SK-N-SH (cell line): Measurements from ENCODE around the gene SLF2. TPM values are rescaled to one million over a fixed set of nuclear protein-coding genes. Genes with fewer than 3 reads are reported as not detected.
A peak's percentile ranks its signal among the peaks of the same experiment; 100 is the strongest.

ENCODE experiments used
- CTCF ChIA-PET: fragments of 300-600, 350-600 bp; formaldehyde crosslinking; extraction: SDS; loops from one replicate; lab custom pipeline; 2021; lab: Yijun Ruan, JAX
- POLR2A ChIA-PET: fragments of 350-600 bp; sonication (Branson Sonifier 250); formaldehyde crosslinking; extraction: SDS; loops from one replicate; lab custom pipeline; 2020; ENCODE audit warnings: antibody characterized with exemption, inconsistent platforms; lab: Yijun Ruan, JAX
- DNase-seq: peaks from one replicate; pipeline ENCODE4 v3.0.0; 2012
- H2AFZ ChIP-seq: fragments of 200-600 bp; sonication (generic); 2 replicates; pipeline ENCODE4 v1.8.1; 2016; ENCODE audit warnings: antibody characterized with exemption, mild to moderate bottlenecking, low read depth
- H3F3A ChIP-seq: fragments of 200-600 bp; sonication (generic); replicated peaks from 2 replicates; pipeline ENCODE3; 2016; ENCODE audit warnings: antibody characterized with exemption, mild to moderate bottlenecking; ENCODE audit not compliant: insufficient read depth
- H3K27ac ChIP-seq, 2 experiments: fragments of 200-500 bp in 1 of 2; fragments of 200-600 bp in 1 of 2; sonication (Bioruptor generic) in 1 of 2; sonication (generic), shearing (Covaris generic) in 1 of 2; 2 replicates each; pipeline versions ENCODE4 v1.5.1 to v1.6.1; 2014 to 2016; ENCODE audit warnings: low read depth in 2 of 2, inconsistent platforms in 1 of 2, low read length in 1 of 2, mild to moderate bottlenecking in 1 of 2, mixed read lengths in 1 of 2
- H3K27me3 ChIP-seq: fragments of 200-600 bp; sonication (generic), shearing (Covaris generic); 2 replicates; pipeline ENCODE4 v1.6.1; 2016; ENCODE audit warnings: mixed run types; ENCODE audit not compliant: insufficient read depth
- H3K36me3 ChIP-seq, 2 experiments: fragments of 200-500 bp in 1 of 2; fragments of 200-600 bp in 1 of 2; sonication (Bioruptor generic) in 1 of 2; sonication (generic) in 1 of 2; replicated peaks in 1 of 2; 2 replicates each; pipeline versions ENCODE3 to v1.5.1; 2014 to 2016; ENCODE audit warnings: low read length in 1 of 2, mild to moderate bottlenecking in 1 of 2; ENCODE audit not compliant: insufficient read depth in 2 of 2, control insufficient read depth in 1 of 2
- H3K4me1 ChIP-seq, 2 experiments: fragments of 200-500 bp in 1 of 2; fragments of 200-600 bp in 1 of 2; sonication (Bioruptor generic) in 1 of 2; sonication (generic), shearing (Covaris generic) in 1 of 2; 2 replicates each; pipeline versions ENCODE4 v1.5.1 to v1.6.1; 2014 to 2016; ENCODE audit warnings: low read depth in 1 of 2, low read length in 1 of 2, mixed run types in 1 of 2; ENCODE audit not compliant: insufficient read depth in 2 of 2, control insufficient read depth in 1 of 2
- H3K4me2 ChIP-seq: fragments of 200-600 bp; sonication (generic), shearing (Covaris generic); 2 replicates; pipeline ENCODE4 v1.6.1; 2017; ENCODE audit warnings: mixed run types
- H3K4me3 ChIP-seq, 2 experiments: fragments of 200-500 bp in 1 of 2; fragments of 200-600 bp in 1 of 2; sonication (Bioruptor generic) in 1 of 2; sonication (generic), shearing (Covaris generic) in 1 of 2; 2 replicates each; pipeline versions ENCODE4 v1.5.1 to v1.8.1; 2014 to 2016; ENCODE audit warnings: low read depth in 2 of 2, inconsistent platforms in 1 of 2, low read length in 1 of 2, mild to moderate bottlenecking in 1 of 2, mixed read lengths in 1 of 2, moderate library complexity in 1 of 2
- H3K79me2 ChIP-seq: fragments of 200-600 bp; sonication (generic); 2 replicates; pipeline ENCODE4 v1.8.1; 2017; ENCODE audit warnings: mild to moderate bottlenecking; ENCODE audit not compliant: insufficient read depth
- H3K9ac ChIP-seq: fragments of 200-600 bp; sonication (generic); 2 replicates; pipeline ENCODE4 v1.6.1; 2017; ENCODE audit warnings: mixed run types
- H3K9me2 ChIP-seq: fragments of 200-600 bp; sonication (generic); 2 replicates; pipeline ENCODE4 v1.6.1; 2017; ENCODE audit warnings: mixed run types
- H3K9me3 ChIP-seq: fragments of 200-600 bp; sonication (generic); 2 replicates; pipeline ENCODE4 v1.6.1; 2017; ENCODE audit warnings: mixed run types, mild to moderate bottlenecking, moderate library complexity
- H4K20me1 ChIP-seq: fragments of 200-600 bp; sonication (generic); 2 replicates; pipeline ENCODE4 v1.6.1; 2017; ENCODE audit warnings: mild to moderate bottlenecking, mixed run types; ENCODE audit not compliant: insufficient read depth
- CHD2 ChIP-seq: fragments of 150-350 bp; IDR thresholded peaks from 2 replicates; pipeline ENCODE4 v1.6.1; 2018; ENCODE audit warnings: low read length; ENCODE audit not compliant: partially characterized antibody
- ELF1 ChIP-seq: IDR thresholded peaks from 2 replicates; pipeline ENCODE4 v1.4.0; 2012
- FOXJ3 ChIP-seq: sonication (generic); formaldehyde crosslinking; IDR thresholded peaks from 2 replicates; pipeline ENCODE4 v1.5.1; 2020; ENCODE audit warnings: mild to moderate bottlenecking, missing genetic modification reagents
- GABPA ChIP-seq: IDR thresholded peaks from 2 replicates; pipeline ENCODE4 v1.4.0; 2012; ENCODE audit warnings: low read depth, mild to moderate bottlenecking
- NFIC ChIP-seq: IDR thresholded peaks from 2 replicates; pipeline ENCODE4 v1.4.0; 2012; ENCODE audit warnings: borderline replicate concordance
- RAD21 ChIP-seq: IDR thresholded peaks from 2 replicates; pipeline ENCODE4 v1.6.1; 2012; ENCODE audit warnings: mild to moderate bottlenecking, low read length
- RCOR1 ChIP-seq: fragments of 150-350 bp; IDR thresholded peaks from 2 replicates; pipeline ENCODE4 v1.6.1; 2017; ENCODE audit warnings: antibody characterized with exemption, low read length
- RFX5 ChIP-seq: IDR thresholded peaks from 2 replicates; pipeline ENCODE4 v1.6.1; 2012; ENCODE audit warnings: mild to moderate bottlenecking, improper control_type of control experiment, low read length
- SIN3A ChIP-seq: IDR thresholded peaks from 2 replicates; pipeline ENCODE4 v1.6.1; 2012; ENCODE audit warnings: low read depth, mild to moderate bottlenecking, low read length, moderate library complexity, borderline replicate concordance
- SMC3 ChIP-seq: IDR thresholded peaks from 2 replicates; pipeline ENCODE4 v1.6.1; 2012; ENCODE audit warnings: low read depth, low read length, improper control_type of control experiment
- TCF12 ChIP-seq: IDR thresholded peaks from 2 replicates; pipeline ENCODE4 v1.4.0; 2012
- TEAD4 ChIP-seq: IDR thresholded peaks from 2 replicates; pipeline ENCODE4 v1.4.0; 2012; ENCODE audit warnings: mild to moderate bottlenecking, borderline replicate concordance; ENCODE audit not compliant: insufficient read depth
- WGBS: methylation state at CpG from one replicate; pipeline ENCODE4 v1.1.6; 2017; ENCODE audit warnings: low lambda C conversion rate; 5-methylcytosine and 5-hydroxymethylcytosine counted together
- polyA plus RNA-seq, 3 experiments: library from polyadenylated mRNA; depleted of rRNA; stranded (reverse); fragments of >200 nt; gene quantifications; 2 replicates each; pipeline ENCODE4 v1.2.3, GENCODE V29; 2012
- small RNA-seq, 7 experiments: library from RNA; depleted of rRNA; stranded (forward); fragments of <200 nt; gene quantifications; one replicate each; pipeline ENCODE3, GENCODE V24; 2012
- TF ChIP-seq, protein P1 (sequence below): fragments of 200-600 bp; sonication (generic); IDR thresholded peaks from 2 replicates; pipeline ENCODE4 v1.6.1; 2017; ENCODE audit warnings: antibody characterized with exemption, mild to moderate bottlenecking, moderate library complexity
- TF ChIP-seq, protein P2 (sequence below): fragments of 150-350 bp; IDR thresholded peaks from 2 replicates; pipeline ENCODE4 v1.6.1; 2017; ENCODE audit warnings: antibody characterized with exemption, low read length, low read depth, borderline replicate concordance
- TF ChIP-seq, protein P3 (sequence below): IDR thresholded peaks from 2 replicates; pipeline ENCODE4 v1.4.0; 2012; ENCODE audit warnings: low read depth

The SLF2 gene
- polyA plus RNA-seq, 1 of the 3 experiments (the other 2 are of a cell fraction): 6.3 TPM

DNA sequence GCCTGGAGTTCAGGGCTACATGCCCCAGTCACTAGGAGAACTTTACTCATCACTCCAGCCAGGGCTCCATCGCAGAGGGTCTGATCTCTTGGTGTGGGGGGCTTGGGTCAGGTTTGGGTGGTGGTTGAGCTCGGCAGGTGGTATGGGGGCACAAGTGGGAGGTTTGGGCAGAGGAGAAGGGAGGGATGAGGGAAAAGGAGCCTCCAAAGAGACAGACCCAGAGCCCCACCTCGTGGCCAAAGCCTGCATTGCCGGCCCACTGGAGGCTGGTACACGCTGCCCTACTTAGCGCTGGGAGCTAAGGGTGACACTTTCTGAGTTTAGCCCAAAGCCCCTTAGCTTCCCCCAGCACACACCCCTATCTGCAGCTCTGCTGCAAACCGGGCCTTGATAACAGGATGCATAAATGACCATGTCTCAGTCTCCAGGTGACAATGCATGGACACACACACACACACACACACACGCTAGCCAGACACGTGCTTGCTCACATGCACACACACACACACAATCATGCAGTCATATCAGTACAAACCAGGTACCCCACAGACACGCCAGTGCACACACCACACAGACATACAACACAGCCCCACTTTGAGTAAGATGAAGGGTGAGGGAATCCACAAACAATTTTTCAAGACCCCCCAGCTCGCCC lies 101.6 kb downstream of the SLF2 start:
- TF ChIP-seq TCF12 (no peak), CHD2 (peak; percentile 13), RAD21 (peak; percentile 89), SIN3A (no peak), FOXJ3 (CRISPR knock-in tag) (no peak), NFIC (no peak), RFX5 (no peak), ELF1 (no peak), SMC3 (peak; percentile 78), TEAD4 (no peak), RCOR1 (no peak), GABPA (no peak)
- TF ChIP-seq, protein P1, sequence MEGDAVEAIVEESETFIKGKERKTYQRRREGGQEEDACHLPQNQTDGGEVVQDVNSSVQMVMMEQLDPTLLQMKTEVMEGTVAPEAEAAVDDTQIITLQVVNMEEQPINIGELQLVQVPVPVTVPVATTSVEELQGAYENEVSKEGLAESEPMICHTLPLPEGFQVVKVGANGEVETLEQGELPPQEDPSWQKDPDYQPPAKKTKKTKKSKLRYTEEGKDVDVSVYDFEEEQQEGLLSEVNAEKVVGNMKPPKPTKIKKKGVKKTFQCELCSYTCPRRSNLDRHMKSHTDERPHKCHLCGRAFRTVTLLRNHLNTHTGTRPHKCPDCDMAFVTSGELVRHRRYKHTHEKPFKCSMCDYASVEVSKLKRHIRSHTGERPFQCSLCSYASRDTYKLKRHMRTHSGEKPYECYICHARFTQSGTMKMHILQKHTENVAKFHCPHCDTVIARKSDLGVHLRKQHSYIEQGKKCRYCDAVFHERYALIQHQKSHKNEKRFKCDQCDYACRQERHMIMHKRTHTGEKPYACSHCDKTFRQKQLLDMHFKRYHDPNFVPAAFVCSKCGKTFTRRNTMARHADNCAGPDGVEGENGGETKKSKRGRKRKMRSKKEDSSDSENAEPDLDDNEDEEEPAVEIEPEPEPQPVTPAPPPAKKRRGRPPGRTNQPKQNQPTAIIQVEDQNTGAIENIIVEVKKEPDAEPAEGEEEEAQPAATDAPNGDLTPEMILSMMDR: peak; percentile 95
- TF ChIP-seq, protein P2, sequence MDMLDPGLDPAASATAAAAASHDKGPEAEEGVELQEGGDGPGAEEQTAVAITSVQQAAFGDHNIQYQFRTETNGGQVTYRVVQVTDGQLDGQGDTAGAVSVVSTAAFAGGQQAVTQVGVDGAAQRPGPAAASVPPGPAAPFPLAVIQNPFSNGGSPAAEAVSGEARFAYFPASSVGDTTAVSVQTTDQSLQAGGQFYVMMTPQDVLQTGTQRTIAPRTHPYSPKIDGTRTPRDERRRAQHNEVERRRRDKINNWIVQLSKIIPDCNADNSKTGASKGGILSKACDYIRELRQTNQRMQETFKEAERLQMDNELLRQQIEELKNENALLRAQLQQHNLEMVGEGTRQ: no peak
- TF ChIP-seq, protein P3, sequence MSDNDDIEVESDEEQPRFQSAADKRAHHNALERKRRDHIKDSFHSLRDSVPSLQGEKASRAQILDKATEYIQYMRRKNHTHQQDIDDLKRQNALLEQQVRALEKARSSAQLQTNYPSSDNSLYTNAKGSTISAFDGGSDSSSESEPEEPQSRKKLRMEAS: no peak
- TF ChIP-seq, all 33 proteins: peak for 4
- Histone ChIP-seq H3K79me2 (no peaks in the 10 kb centered on the region), H2AFZ (no peak overlapping the region), H3K27ac (peak overlapping the region in 1 of 2 experiments; percentile 13; a peak in 1 of 4 replicates), H3K4me2 (peak overlapping the region; percentile 34), H3K4me1 (peaks cover 8 to 19% of the 10 kb centered on the region in 2 experiments; a peak in 3 of 4 replicates), H3K4me3 (peak overlapping the region in 1 of 2 experiments; percentile 21; a peak in 1 of 4 replicates), H3K9ac (no peak overlapping the region), H3K36me3 (no peaks in the 10 kb centered on the region), H3K9me2 (no peaks in the 10 kb centered on the region), H3K9me3 (no peaks in the 10 kb centered on the region), H4K20me1 (no peaks in the 10 kb centered on the region), H3F3A (peaks cover 18% of the 10 kb centered on the region), H3K27me3 (no peaks in the 10 kb centered on the region)
- WGBS: 14% methylated on average over 10 of the region's 11 CpGs
- ChIA-PET CTCF (interaction anchor here (0.5 to 7.2 kb wide), 33 partner anchors 15 to 1037 kb away, joined by 3 to 443 read pairs (median 4); partner anchors contain the start of genes LZTS2, MRPL43, PDZD7 and SEMA4G), POLR2A (interaction anchor here (1.3 to 1.4 kb wide), 2 partner anchors 17 to 29 kb away, joined by 3 to 8 read pairs; no protein-coding TSS in a partner anchor)
- DNase-seq: peak; percentile 85

Small RNAs within 50 kb of the gene (small RNA-seq; reads per million reads assigned to genes)
- gene MIR608: 0 to 0.21 (median 0) reads per million in 7 experiments
- 0 reads per million in 7 experiments for gene RF00019

Other genes with a start within 250 kb of the SLF2 start
- gene PAX2, start 167.4 kb upstream of the SLF2 start, polyA plus RNA-seq (2012; rRNA removed): not detected in 2 replicates
- 15.0 and 16.2 TPM in 2 replicates for gene SEMA4G, start 56.5 kb downstream of the SLF2 start, polyA plus RNA-seq (2012; rRNA removed)
- gene MRPL43, start 74.5 kb downstream of the SLF2 start, polyA plus RNA-seq (2012; rRNA removed): 173 and 208 TPM in 2 replicates
- gene TWNK, start 74.6 kb downstream of the SLF2 start, polyA plus RNA-seq (2012; rRNA removed): 16.4 and 20.0 TPM in 2 replicates
- gene LZTS2, start 86.8 kb downstream of the SLF2 start, polyA plus RNA-seq (2012; rRNA removed): 50.6 and 52.2 TPM in 2 replicates
- 1.9 and 2.3 TPM in 2 replicates for gene PDZD7, start 118.2 kb downstream of the SLF2 start, polyA plus RNA-seq (2012; rRNA removed)
- 142 and 229 TPM in 2 replicates for gene SFXN3, start 118.3 kb downstream of the SLF2 start, polyA plus RNA-seq (2012; rRNA removed)
- gene KAZALD1, start 149.0 kb downstream of the SLF2 start, polyA plus RNA-seq (2012; rRNA removed): 1.9 and 3.0 TPM in 2 replicates
- gene TLX1, start 218.3 kb downstream of the SLF2 start, polyA plus RNA-seq (2012; rRNA removed): 0.02 TPM in 1 of 2 replicates, not detected in the other